Adipocyte (in vitro differentiated cells): ENCODE results near the gene FAP.
A peak's percentile ranks its signal among the peaks of the same experiment; 100 is the strongest.

Experiments
- DNase-seq: peaks from one replicate; pipeline ENCODE4 v3.0.0-alpha.2; 2015; ENCODE audit warnings: low read depth
- H3K27me3 ChIP-seq: replicated peaks from 2 replicates; pipeline ENCODE4 v1.7.0; 2013; ENCODE audit warnings: mild to moderate bottlenecking, low read length, moderate library complexity; ENCODE audit not compliant: control insufficient read depth, insufficient read depth
- H3K36me3 ChIP-seq: 2 replicates; pipeline ENCODE4 v1.7.0; 2013; ENCODE audit warnings: low read length, mild to moderate bottlenecking, moderate library complexity; ENCODE audit not compliant: control insufficient read depth, insufficient read depth, severe bottlenecking
- H3K4me1 ChIP-seq: 2 replicates; pipeline ENCODE4 v1.7.0; 2013; ENCODE audit warnings: mild to moderate bottlenecking, low read length, moderate library complexity; ENCODE audit not compliant: control insufficient read depth, insufficient read depth
- H3K4me3 ChIP-seq: 2 replicates; pipeline ENCODE4 v1.7.0; 2013; ENCODE audit warnings: mild to moderate bottlenecking, low read length, moderate library complexity
- H3K9ac ChIP-seq: 2 replicates; pipeline ENCODE4 v1.7.0; 2013; ENCODE audit warnings: mild to moderate bottlenecking, low read length, moderate library complexity
- H3K9me3 ChIP-seq: 2 replicates; pipeline ENCODE4 v1.7.0; 2013; ENCODE audit warnings: mild to moderate bottlenecking, low read length, moderate library complexity; ENCODE audit not compliant: control insufficient read depth

Gene FAP

DNA sequence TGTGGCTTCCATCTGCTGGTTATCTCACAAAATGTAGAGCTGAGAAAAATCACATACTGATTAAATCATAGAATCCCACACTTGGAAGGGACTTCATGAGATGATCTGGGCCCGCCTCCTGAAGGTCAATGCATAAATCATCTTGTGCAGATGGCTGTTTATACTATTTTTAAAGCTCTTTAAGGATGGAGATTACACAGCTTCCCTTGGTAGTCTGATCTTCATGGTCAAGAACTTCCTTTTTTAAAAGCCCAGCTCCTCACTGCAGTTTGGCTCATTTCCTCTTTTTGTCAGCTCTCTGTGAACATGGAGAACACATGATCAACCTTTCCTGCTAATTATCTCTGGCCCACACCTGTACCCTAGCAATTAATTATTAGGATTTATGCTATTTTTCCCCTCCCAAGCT is 117.1 kb downstream of the FAP start:
- Histone ChIP-seq H3K4me3 (no peak overlapping the region), H3K9ac (no peak overlapping the region), H3K9me3 (peaks cover 7% of the 10 kb centered on the region), H3K27me3 (no peaks in the 10 kb centered on the region), H3K36me3 (no peaks in the 10 kb centered on the region), H3K4me1 (peaks cover 8% of the 10 kb centered on the region)
- DNase-seq: no peak

DNA sequence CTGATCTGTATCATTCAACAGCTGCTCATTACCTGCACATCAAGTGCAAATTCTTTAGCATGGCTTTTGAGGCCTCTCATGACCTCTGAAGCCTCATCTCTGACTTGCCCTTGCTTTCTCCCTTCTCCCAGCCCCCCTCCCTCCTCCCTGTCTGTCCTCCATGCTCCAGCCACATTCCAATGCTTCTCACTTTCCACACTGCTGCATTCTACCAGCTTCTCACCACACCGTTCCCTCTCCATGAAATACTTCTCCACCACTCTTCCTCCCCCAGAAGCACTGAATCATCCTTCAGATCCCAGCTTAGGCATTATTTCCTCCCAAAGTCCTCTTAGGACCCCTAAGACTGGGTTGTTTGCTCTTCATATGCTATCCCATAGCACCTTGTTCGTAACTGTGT is 118.1 kb downstream of the FAP start:
- Histone ChIP-seq H3K36me3 (no peaks in the 10 kb centered on the region), H3K9ac (no peak overlapping the region), H3K4me3 (no peak overlapping the region), H3K27me3 (peaks cover 4% of the 10 kb centered on the region), H3K9me3 (no peaks in the 10 kb centered on the region), H3K4me1 (peaks cover 8% of the 10 kb centered on the region)
- DNase-seq: no peak

DNA sequence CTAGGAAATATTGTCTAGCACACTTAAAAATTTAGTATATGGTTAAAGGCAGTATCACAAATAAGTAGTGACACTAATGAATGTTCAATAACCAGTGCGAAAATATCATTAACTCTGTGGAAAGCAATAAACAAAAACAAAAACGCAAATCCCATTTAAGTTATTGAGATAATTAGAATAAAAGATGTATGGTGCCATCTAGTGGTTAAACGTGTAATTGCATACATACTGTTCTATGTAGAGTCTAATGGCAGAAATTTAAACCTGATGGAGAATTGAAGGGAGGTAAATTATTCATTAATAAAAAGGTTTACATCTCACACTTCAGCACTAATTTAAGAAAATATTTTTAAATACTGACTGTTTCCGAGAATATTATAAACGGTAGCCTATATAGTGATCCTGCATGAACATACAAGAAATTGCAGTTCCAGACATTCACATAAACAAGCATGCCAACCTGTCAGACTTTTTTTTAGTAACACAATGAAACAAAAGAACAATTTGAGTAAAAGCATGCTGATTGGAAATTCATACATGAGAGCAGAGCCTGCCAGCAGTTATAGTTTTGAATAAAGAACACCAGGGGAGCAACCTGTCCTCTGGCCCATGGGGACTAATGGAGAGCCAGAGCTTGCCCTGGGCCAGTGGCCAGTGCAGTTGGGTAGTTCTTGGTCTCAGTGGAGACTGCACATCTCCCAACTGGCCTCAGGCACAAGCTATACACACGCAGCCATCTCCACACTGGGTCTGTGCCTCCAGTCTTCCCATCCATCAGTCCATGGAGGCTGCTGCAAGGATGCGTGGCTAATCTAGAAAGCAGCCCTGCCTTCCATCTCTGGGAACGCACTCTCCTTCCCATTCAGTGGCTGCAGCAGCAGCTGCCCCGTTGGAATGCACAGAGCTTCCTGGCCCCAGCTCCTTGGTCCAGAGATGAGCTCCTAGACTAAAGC is 119.2 kb downstream of the FAP start:
- Histone ChIP-seq H3K9me3 (no peaks in the 10 kb centered on the region), H3K36me3 (no peaks in the 10 kb centered on the region), H3K27me3 (peaks cover 4% of the 10 kb centered on the region), H3K9ac (no peak overlapping the region), H3K4me1 (peaks cover 9% of the 10 kb centered on the region), H3K4me3 (no peak overlapping the region)
- DNase-seq: peak; percentile 88
